OCI-LY3 (cell line): ENCODE measurements around the gene PUM1.

Experiments used
- H2AFZ ChIP-seq: fragments of 200-600, 300-600 bp; shearing (Covaris generic); 2 replicates; pipeline ENCODE4 v1.6.0; 2014; ENCODE audit warnings: antibody characterized with exemption, low read depth, low read length
- H3K27ac ChIP-seq: fragments of 200-600, 300-600 bp; sonication (generic); 2 replicates; pipeline ENCODE4 v1.5.1; 2014; ENCODE audit warnings: mild to moderate bottlenecking, low read length, moderate library complexity, mixed read lengths
- H3K27me3 ChIP-seq: fragments of 200-600, 300-600 bp; sonication (generic); 2 replicates; pipeline ENCODE4 v1.6.1; 2014; ENCODE audit warnings: low read depth, low read length, mixed read lengths
- H3K36me3 ChIP-seq: fragments of 200-600, 300-600 bp; sonication (generic); replicated peaks from 2 replicates; pipeline ENCODE3; 2014; ENCODE audit warnings: low read depth, low read length, mixed read lengths
- H3K4me1 ChIP-seq: fragments of 300-600, 200-600 bp; sonication (generic); 2 replicates; pipeline ENCODE4 v1.6.1; 2014; ENCODE audit warnings: low read length, mixed read lengths
- H3K4me2 ChIP-seq: fragments of 200-600, 300-600 bp; sonication (generic); 2 replicates; pipeline ENCODE4 v1.6.1; 2014; ENCODE audit warnings: low read length, mixed read lengths
- H3K4me3 ChIP-seq: fragments of 300-600, 200-600 bp; sonication (generic); 2 replicates; pipeline ENCODE4 v1.5.1; 2014; ENCODE audit warnings: antibody characterized with exemption, mild to moderate bottlenecking, low read length, moderate library complexity
- H3K79me2 ChIP-seq: fragments of 300-600, 200-600 bp; shearing (Covaris generic); 2 replicates; pipeline ENCODE4 v1.6.1; 2014; ENCODE audit warnings: mild to moderate bottlenecking, low read length, mixed read lengths
- H3K9ac ChIP-seq: fragments of 300-600, 200-600 bp; shearing (Covaris generic); 2 replicates; pipeline ENCODE4 v1.6.0; 2014; ENCODE audit warnings: mild to moderate bottlenecking, low read length, moderate library complexity
- H3K9me3 ChIP-seq: fragments of 200-600, 300-600 bp; shearing (Covaris generic); 2 replicates; pipeline ENCODE4 v1.6.1; 2014; ENCODE audit warnings: low read length, mixed read lengths; ENCODE audit not compliant: insufficient read depth
- H4K20me1 ChIP-seq: fragments of 200-600, 300-600 bp; sonication (generic); 2 replicates; pipeline ENCODE4 v1.6.1; 2016; ENCODE audit warnings: low read length, mixed read lengths; ENCODE audit not compliant: insufficient read depth
- CTCF ChIP-seq: fragments of 200-600, 300-600 bp; sonication (generic); IDR thresholded peaks from 2 replicates; pipeline ENCODE4 v1.5.1; 2014; ENCODE audit warnings: antibody characterized with exemption, low read length, low read depth
- EZH2phosphoT487 ChIP-seq: fragments of 200-600 bp; shearing (Covaris generic); IDR thresholded peaks from 2 replicates; pipeline ENCODE4 v1.6.1; 2018; ENCODE audit warnings: antibody characterized with exemption, mixed run types, low read depth

PUM1 gene

GRCh38 chr1:31065310-31066217, at the start of gene PUM1:
Gene PUM1 (minus strand): TSS chr1:31065717. CDS start chr1:31059566, 6,151 bp downstream.
- no peaks in the 10 kb centered on the region for H3K9me3 ChIP-seq
- peaks cover 2% of the 10 kb centered on the region for H3K36me3 ChIP-seq
- peak within 1 kb of the TSS; percentile 100 for H3K9ac ChIP-seq
- H3K27me3 ChIP-seq, result no peaks in the 10 kb centered on the region
- peaks cover 13% of the 10 kb centered on the region for H3K4me1 ChIP-seq
- peaks cover 52% of the 10 kb centered on the region for H3K79me2 ChIP-seq
- peak within 1 kb of the TSS; percentile 100 for H3K4me3 ChIP-seq
- H3K27ac ChIP-seq, result peak within 1 kb of the TSS; percentile 90
- no peak for TF ChIP-seq CTCF
- no peak for TF ChIP-seq EZH2phosphoT487
- peak within 1 kb of the TSS; percentile 92 for H2AFZ ChIP-seq
- H4K20me1 ChIP-seq, result peaks cover 36% of the 10 kb centered on the region
- peak within 1 kb of the TSS; percentile 96 for H3K4me2 ChIP-seq

GRCh38 chr1:31112266-31112935, 46.9 kb upstream of the PUM1 start:
- Histone ChIP-seq H3K36me3 (no peaks in the 10 kb centered on the region), H3K9ac (no peak overlapping the region), H3K4me3 (no peak overlapping the region), H4K20me1 (no peaks in the 10 kb centered on the region), H3K79me2 (no peaks in the 10 kb centered on the region), H3K9me3 (no peaks in the 10 kb centered on the region), H3K4me1 (no peaks in the 10 kb centered on the region), H3K4me2 (no peak overlapping the region), H3K27ac (no peak overlapping the region), H2AFZ (no peak overlapping the region), H3K27me3 (no peaks in the 10 kb centered on the region)
- TF ChIP-seq CTCF (no peak), EZH2phosphoT487 (no peak)

- Histone ChIP-seq H3K4me1 (no peaks in the 10 kb centered on the region), H3K36me3 (no peaks in the 10 kb centered on the region), H4K20me1 (no peaks in the 10 kb centered on the region), H2AFZ (no peak overlapping the region), H3K9me3 (no peaks in the 10 kb centered on the region), H3K79me2 (no peaks in the 10 kb centered on the region), H3K27me3 (no peaks in the 10 kb centered on the region), H3K9ac (no peak overlapping the region), H3K4me2 (no peak overlapping the region), H3K27ac (no peak overlapping the region), H3K4me3 (no peak overlapping the region)
- no peak for TF ChIP-seq CTCF
- no peak for TF ChIP-seq EZH2phosphoT487
Measured at GRCh38 chr1:31111290-31111951, 45.9 kb upstream of the PUM1 start.

GRCh38 chr1:31110846-31111245, 45.3 kb upstream of the PUM1 start:
- Histone ChIP-seq H3K27me3 (no peaks in the 10 kb centered on the region), H3K4me1 (no peaks in the 10 kb centered on the region), H3K36me3 (no peaks in the 10 kb centered on the region), H4K20me1 (no peaks in the 10 kb centered on the region), H3K4me2 (no peak overlapping the region), H3K79me2 (no peaks in the 10 kb centered on the region), H3K4me3 (no peak overlapping the region), H2AFZ (no peak overlapping the region), H3K9ac (no peak overlapping the region), H3K9me3 (no peaks in the 10 kb centered on the region), H3K27ac (no peak overlapping the region)
- TF ChIP-seq CTCF (no peak), EZH2phosphoT487 (no peak)
